ENCODE data around the gene TMEM196. TPM values are rescaled to one million over a fixed set of nuclear protein-coding genes. Genes with fewer than 3 reads are reported as not detected.

Gene TMEM196
- total and polyA plus RNA-seq, 8 donors: 0.03 to 0.55 TPM; not detected in 6

- Histone ChIP-seq H3K27ac (no peak overlapping the region), H3K4me1 (no peaks in the 10 kb centered on the region), H3K9me3 (no peaks in the 10 kb centered on the region), H3K4me3 (no peak overlapping the region), H3K36me3 (no peaks in the 10 kb centered on the region), H3K27me3 (no peaks in the 10 kb centered on the region)
- intact Hi-C loops (cut with DNase I; ENCODE audit: low total_unique reads): no loop called here
- no peak for TF ChIP-seq EP300 (IDR thresholded peaks at IDR 0.05)
- no peak for TF ChIP-seq CTCF (IDR thresholded peaks at IDR 0.05)
- no peak for TF ChIP-seq POLR2AphosphoS5 (IDR thresholded peaks at IDR 0.05)
- TF ChIP-seq POLR2A (IDR thresholded peaks at IDR 0.05): no peak
- WGBS, 5 donors: 72 to 82% (median 79%) methylated on average over 3 of the region's 3 CpGs
- peak in 1 of 2 donors; percentile 15 for DNase-seq
Observed at GRCh38 chr7:19752020-19752419, 21.4 kb downstream of the TMEM196 start.

- intact Hi-C loops (cut with DNase I; ENCODE audit: low total_unique reads): loop anchor here (10.0 kb wide), 1 partner anchor 845 kb away; no protein-coding TSS in a partner anchor
- WGBS, 5 donors: 48 to 58% (median 52%) methylated on average over 4 of the region's 4 CpGs
- no peaks in the 10 kb centered on the region for H3K27me3 ChIP-seq
- no peak for TF ChIP-seq EP300 (IDR thresholded peaks at IDR 0.05)
- no peak for TF ChIP-seq POLR2A (IDR thresholded peaks at IDR 0.05)
- no peak for TF ChIP-seq POLR2AphosphoS5 (IDR thresholded peaks at IDR 0.05)
- TF ChIP-seq CTCF (IDR thresholded peaks at IDR 0.05): no peak
- DNase-seq: no peak
- H3K4me3 ChIP-seq: no peak overlapping the region
- H3K4me1 ChIP-seq: no peaks in the 10 kb centered on the region
- H3K27ac ChIP-seq: no peak overlapping the region
- no peaks in the 10 kb centered on the region for H3K36me3 ChIP-seq
- no peaks in the 10 kb centered on the region for H3K9me3 ChIP-seq
Observed at GRCh38 chr7:19749658-19750057, 23.8 kb downstream of the TMEM196 start.

- WGBS, 5 donors: 27 to 34% (median 29%) methylated on average over 4 of the region's 4 CpGs
- no peaks in the 10 kb centered on the region for H3K9me3 ChIP-seq
- no peaks in the 10 kb centered on the region for H3K27me3 ChIP-seq
- H3K36me3 ChIP-seq: no peaks in the 10 kb centered on the region
- H3K27ac ChIP-seq: no peak overlapping the region
- no peak overlapping the region for H3K4me3 ChIP-seq
- intact Hi-C loops (cut with DNase I; ENCODE audit: low total_unique reads): loop anchor here (10.0 kb wide), 1 partner anchor 847 kb away; no protein-coding TSS in a partner anchor
- no peak for TF ChIP-seq EP300 (IDR thresholded peaks at IDR 0.05)
- TF ChIP-seq CTCF (IDR thresholded peaks at IDR 0.05): peak in 4 of 7 experiments; percentile 26 to 55 (median 33)
- no peak for TF ChIP-seq POLR2A (IDR thresholded peaks at IDR 0.05)
- TF ChIP-seq POLR2AphosphoS5 (IDR thresholded peaks at IDR 0.05): no peak
- H3K4me1 ChIP-seq: no peaks in the 10 kb centered on the region
- peak in 1 of 2 donors; percentile 69 for DNase-seq
Observed at GRCh38 chr7:19747740-19748339, 25.6 kb downstream of the TMEM196 start.

- TF ChIP-seq POLR2A (IDR thresholded peaks at IDR 0.05) (no peak), CTCF (IDR thresholded peaks at IDR 0.05) (no peak), EP300 (IDR thresholded peaks at IDR 0.05) (no peak), POLR2AphosphoS5 (IDR thresholded peaks at IDR 0.05) (no peak)
- no peak overlapping the region for H3K4me3 ChIP-seq
- H3K36me3 ChIP-seq: no peaks in the 10 kb centered on the region
- intact Hi-C loops (cut with DNase I; ENCODE audit: low total_unique reads): loop anchor here (10.0 kb wide), 1 partner anchor 851 kb away; no protein-coding TSS in a partner anchor
- no peak overlapping the region for H3K27ac ChIP-seq
- no peak for DNase-seq
- 27 to 43% (median 42%) methylated on average over 1 of the region's 1 CpG for WGBS, 5 donors
- no peaks in the 10 kb centered on the region for H3K27me3 ChIP-seq
- H3K9me3 ChIP-seq: no peaks in the 10 kb centered on the region
- H3K4me1 ChIP-seq: no peaks in the 10 kb centered on the region
Observed at GRCh38 chr7:19744075-19744474, 29.3 kb downstream of the TMEM196 start.

All from stomach (tissue), 9 donors.